ENCODE results near the gene TP53INP2.
A peak's percentile ranks its signal among the peaks of the same experiment; 100 is the strongest.
"Not testable (repeated sequence)": the region's sequence is repeated elsewhere in the genome, so short reads cannot be mapped to it uniquely, and the experiment has no call there.

The TP53INP2 gene

GRCh38 chr20:34704177-34705007, at the start of gene TP53INP2:
TSS of gene TP53INP2 (plus strand) at chr20:34704344. CDS start at chr20:34708740, 4,396 bp downstream.
- DNase-seq (ENCODE audit: extremely low read depth in 1 of 2, low read depth in 1 of 2): peak; percentile 62 to 81

GRCh38 chr20:34658654-34659053, 45.5 kb upstream of the TP53INP2 start:
- not testable (repeated sequence) for DNase-seq (ENCODE audit: extremely low read depth in 1 of 2, low read depth in 1 of 2)

GRCh38 chr20:34661811-34662210, 42.3 kb upstream of the TP53INP2 start:
- DNase-seq (ENCODE audit: extremely low read depth in 1 of 2, low read depth in 1 of 2): not testable (repeated sequence)

- DNase-seq (ENCODE audit: extremely low read depth in 1 of 2, low read depth in 1 of 2): no peak
Measured at GRCh38 chr20:34663213-34663943, 40.8 kb upstream of the TP53INP2 start.

GRCh38 chr20:34664751-34665150, 39.4 kb upstream of the TP53INP2 start:
- DNase-seq (ENCODE audit: extremely low read depth in 1 of 2, low read depth in 1 of 2): not testable (repeated sequence)

GRCh38 chr20:34669094-34669493, 35.0 kb upstream of the TP53INP2 start:
- no peak for DNase-seq (ENCODE audit: extremely low read depth in 1 of 2, low read depth in 1 of 2)

- no peak for DNase-seq (ENCODE audit: extremely low read depth in 1 of 2, low read depth in 1 of 2)
Measured at GRCh38 chr20:34673412-34673811, 30.7 kb upstream of the TP53INP2 start.

- DNase-seq (ENCODE audit: extremely low read depth in 1 of 2, low read depth in 1 of 2): no peak
Measured at GRCh38 chr20:34675561-34675960, 28.6 kb upstream of the TP53INP2 start.

- no peak for DNase-seq (ENCODE audit: extremely low read depth in 1 of 2, low read depth in 1 of 2)
Measured at GRCh38 chr20:34675993-34676641, 28.0 kb upstream of the TP53INP2 start.

- peak; percentile 93 for DNase-seq (ENCODE audit: extremely low read depth in 1 of 2, low read depth in 1 of 2)
Measured at GRCh38 chr20:34676642-34677373, 27.3 kb upstream of the TP53INP2 start, which contains the start of gene PIGU. TSS of gene PIGU (minus strand) at chr20:34677092. CDS start at chr20:34677085, 7 bp downstream.

GRCh38 chr20:34680586-34681175, 23.5 kb upstream of the TP53INP2 start:
- no peak for DNase-seq (ENCODE audit: extremely low read depth in 1 of 2, low read depth in 1 of 2)

GRCh38 chr20:34683667-34684066, 20.5 kb upstream of the TP53INP2 start:
- no peak for DNase-seq (ENCODE audit: extremely low read depth in 1 of 2, low read depth in 1 of 2)

GRCh38 chr20:34689486-34689885, 14.7 kb upstream of the TP53INP2 start:
- no peak for DNase-seq (ENCODE audit: extremely low read depth in 1 of 2, low read depth in 1 of 2)

- DNase-seq (ENCODE audit: extremely low read depth in 1 of 2, low read depth in 1 of 2): no peak
Measured at GRCh38 chr20:34691838-34692237, 12.3 kb upstream of the TP53INP2 start.

- no peak for DNase-seq (ENCODE audit: extremely low read depth in 1 of 2, low read depth in 1 of 2)
Measured at GRCh38 chr20:34693414-34693813, 10.7 kb upstream of the TP53INP2 start.

GRCh38 chr20:34701405-34702085, 2.6 kb upstream of the TP53INP2 start:
- DNase-seq (ENCODE audit: extremely low read depth in 1 of 2, low read depth in 1 of 2): no peak

GRCh38 chr20:34703061-34703423, 1.1 kb upstream of the TP53INP2 start:
- no peak for DNase-seq (ENCODE audit: extremely low read depth in 1 of 2, low read depth in 1 of 2)

GRCh38 chr20:34703424-34704176, 544 bp upstream of the TP53INP2 start:
- DNase-seq (ENCODE audit: extremely low read depth in 1 of 2, low read depth in 1 of 2): no peak

- no peak for DNase-seq (ENCODE audit: extremely low read depth in 1 of 2, low read depth in 1 of 2)
Measured at GRCh38 chr20:34705008-34705396, 858 bp downstream of the TP53INP2 start.
